ENCODE measurements around the gene FAM210A.

Gene FAM210A

GRCh38 chr18:13620818-13621445, 105.4 kb downstream of the FAM210A start:
- peaks cover 0 to 91% (median 27%) of the 10 kb centered on the region in 11 experiments; a peak in 19 of 22 replicates for H4K20me1 ChIP-seq
- peak overlapping the region in 9 of 11 experiments; percentile 7 to 65 (median 37); a peak in 9 of 22 replicates for H3K9ac ChIP-seq
- peaks cover 0 to 3% (median 0%) of the 10 kb centered on the region in 11 experiments; a peak in 1 of 22 replicates for H3K27me3 ChIP-seq
- H3K4me1 ChIP-seq: peaks cover 62 to 99% (median 97%) of the 10 kb centered on the region in 10 experiments
- peak overlapping the region; percentile 57 to 98 (median 93) for H3K4me2 ChIP-seq
- H3K27ac ChIP-seq: peak overlapping the region in 7 of 11 experiments; percentile 44 to 72 (median 59); a peak in 11 of 22 replicates
- peak overlapping the region in 1 of 10 experiments; percentile 13; a peak in 1 of 20 replicates for H3K4me3 ChIP-seq
- H3K9me3 ChIP-seq (replicated peaks in 1 of 11): no peaks in the 10 kb centered on the region
- peaks cover 0 to 45% (median 18%) of the 10 kb centered on the region in 11 experiments; a peak in 12 of 22 replicates for H3K36me3 ChIP-seq
- TF ChIP-seq Cebpa-rat (IDR thresholded peaks at IDR 0.05): no peak

- peaks cover 0 to 89% (median 27%) of the 10 kb centered on the region in 11 experiments; a peak in 19 of 22 replicates for H4K20me1 ChIP-seq
- no peak for TF ChIP-seq Cebpa-rat (IDR thresholded peaks at IDR 0.05)
- H3K27me3 ChIP-seq: peaks cover 0 to 3% (median 0%) of the 10 kb centered on the region in 11 experiments; a peak in 1 of 22 replicates
- H3K4me1 ChIP-seq: peaks cover 69 to 100% (median 98%) of the 10 kb centered on the region in 10 experiments
- H3K4me2 ChIP-seq: peak overlapping the region; percentile 57 to 98 (median 93)
- H3K4me3 ChIP-seq: peak overlapping the region in 3 of 10 experiments; percentile 13 to 29 (median 21); a peak in 4 of 20 replicates
- H3K36me3 ChIP-seq: peaks cover 0 to 45% (median 18%) of the 10 kb centered on the region in 11 experiments; a peak in 12 of 22 replicates
- peak overlapping the region in 9 of 11 experiments; percentile 10 to 65 (median 46); a peak in 14 of 22 replicates for H3K9ac ChIP-seq
- H3K9me3 ChIP-seq (replicated peaks in 1 of 11): no peaks in the 10 kb centered on the region
- peak overlapping the region in 8 of 11 experiments; percentile 25 to 72 (median 58); a peak in 14 of 22 replicates for H3K27ac ChIP-seq
These were observed 106.1 kb downstream of the FAM210A start for GRCh38 chr18:13620206-13620672.

- H3K4me3 ChIP-seq: peak overlapping the region in 3 of 10 experiments; percentile 21 to 29 (median 29); a peak in 3 of 20 replicates
- no peak for TF ChIP-seq Cebpa-rat (IDR thresholded peaks at IDR 0.05)
- H3K9ac ChIP-seq: peak overlapping the region in 8 of 11 experiments; percentile 36 to 65 (median 52); a peak in 15 of 22 replicates
- H3K4me2 ChIP-seq: peak overlapping the region; percentile 57 to 98 (median 93)
- H4K20me1 ChIP-seq: peaks cover 0 to 89% (median 23%) of the 10 kb centered on the region in 11 experiments; a peak in 19 of 22 replicates
- peaks cover 0 to 3% (median 0%) of the 10 kb centered on the region in 11 experiments; a peak in 1 of 22 replicates for H3K27me3 ChIP-seq
- no peaks in the 10 kb centered on the region for H3K9me3 ChIP-seq (replicated peaks in 1 of 11)
- H3K27ac ChIP-seq: peak overlapping the region in 8 of 11 experiments; percentile 25 to 72 (median 58); a peak in 16 of 22 replicates
- H3K36me3 ChIP-seq: peaks cover 0 to 45% (median 18%) of the 10 kb centered on the region in 11 experiments; a peak in 12 of 22 replicates
- peaks cover 75 to 100% (median 98%) of the 10 kb centered on the region in 10 experiments for H3K4me1 ChIP-seq
These were observed 106.7 kb downstream of the FAM210A start for GRCh38 chr18:13619505-13620205.

GRCh38 chr18:13618760-13619438, 107.5 kb downstream of the FAM210A start:
- peaks cover 0 to 87% (median 21%) of the 10 kb centered on the region in 11 experiments; a peak in 18 of 22 replicates for H4K20me1 ChIP-seq
- peak overlapping the region in 8 of 11 experiments; percentile 10 to 64 (median 47); a peak in 15 of 22 replicates for H3K27ac ChIP-seq
- H3K36me3 ChIP-seq: peaks cover 0 to 37% (median 18%) of the 10 kb centered on the region in 11 experiments; a peak in 12 of 22 replicates
- H3K27me3 ChIP-seq: peaks cover 0 to 3% (median 0%) of the 10 kb centered on the region in 11 experiments; a peak in 1 of 22 replicates
- H3K4me3 ChIP-seq: no peak overlapping the region; a peak in 1 of 20 replicates
- no peaks in the 10 kb centered on the region for H3K9me3 ChIP-seq (replicated peaks in 1 of 11)
- H3K9ac ChIP-seq: peak overlapping the region in 5 of 11 experiments; percentile 29 to 64 (median 55); a peak in 7 of 22 replicates
- H3K4me2 ChIP-seq: peak overlapping the region; percentile 31 to 99 (median 95); a peak in 21 of 22 replicates
- H3K4me1 ChIP-seq: peaks cover 77 to 100% (median 98%) of the 10 kb centered on the region in 10 experiments
- no peak for TF ChIP-seq Cebpa-rat (IDR thresholded peaks at IDR 0.05)

- Histone ChIP-seq H3K4me2 (peak overlapping the region in 10 of 11 experiments; percentile 18 to 99 (median 96); a peak in 17 of 22 replicates), H3K9me3 (replicated peaks in 1 of 11) (no peaks in the 10 kb centered on the region), H3K27ac (peak overlapping the region in 3 of 11 experiments; percentile 52 to 91 (median 53); a peak in 7 of 22 replicates), H3K9ac (peak overlapping the region in 5 of 11 experiments; percentile 2 to 64 (median 32); a peak in 7 of 22 replicates), H4K20me1 (peaks cover 0 to 84% (median 27%) of the 10 kb centered on the region in 11 experiments; a peak in 18 of 22 replicates), H3K36me3 (peaks cover 0 to 28% (median 11%) of the 10 kb centered on the region in 11 experiments; a peak in 12 of 22 replicates), H3K27me3 (peaks cover 0 to 6% (median 0%) of the 10 kb centered on the region in 11 experiments; a peak in 2 of 22 replicates), H3K4me3 (no peak overlapping the region; a peak in 2 of 20 replicates), H3K4me1 (peaks cover 77 to 100% (median 97%) of the 10 kb centered on the region in 10 experiments)
- TF ChIP-seq Cebpa-rat (IDR thresholded peaks at IDR 0.05): no peak
These were observed 108.4 kb downstream of the FAM210A start for GRCh38 chr18:13617826-13618515.

GRCh38 chr18:13616525-13617035, 109.8 kb downstream of the FAM210A start:
- Histone ChIP-seq H3K27ac (peak overlapping the region in 10 of 11 experiments; percentile 72 to 91 (median 82); a peak in 20 of 22 replicates), H3K9ac (peak overlapping the region in 10 of 11 experiments; percentile 18 to 84 (median 70); a peak in 18 of 22 replicates), H3K36me3 (peaks cover 0 to 14% (median 0%) of the 10 kb centered on the region in 11 experiments; a peak in 9 of 22 replicates), H3K4me3 (peak overlapping the region in 6 of 10 experiments; percentile 16 to 73 (median 57); a peak in 9 of 20 replicates), H3K4me2 (peak overlapping the region; percentile 79 to 99 (median 96)), H4K20me1 (peaks cover 0 to 72% (median 24%) of the 10 kb centered on the region in 11 experiments; a peak in 16 of 22 replicates), H3K9me3 (replicated peaks in 1 of 11) (no peaks in the 10 kb centered on the region), H3K27me3 (peaks cover 0 to 6% (median 0%) of the 10 kb centered on the region in 11 experiments; a peak in 2 of 22 replicates), H3K4me1 (peaks cover 80 to 100% (median 97%) of the 10 kb centered on the region in 10 experiments)
- no peak for TF ChIP-seq Cebpa-rat (IDR thresholded peaks at IDR 0.05)
